ENCODE data around the gene NRXN3. TPM values are rescaled to one million over a fixed set of nuclear protein-coding genes. Genes with fewer than 3 reads are reported as not detected.

The NRXN3 gene
- total RNA-seq, 1 donor from 2014 or later = 1.6 TPM

GRCh38 chr14:78586681-78587080, 416.5 kb downstream of the NRXN3 start:
- no peak overlapping the region for H3K4me3 ChIP-seq (ENCODE audit: low read depth, low read length)
- no peak for TF ChIP-seq CTCF (IDR thresholded peaks at IDR 0.05; ENCODE audit: insufficient read depth, low read length, poor library complexity, severe bottlenecking)
- no peaks in the 10 kb centered on the region for H3K27me3 ChIP-seq (ENCODE audit: control insufficient read depth, insufficient read depth, low read length)
- DNase-seq (ENCODE audit: low read depth) = no peak
- no peaks in the 10 kb centered on the region for H3K36me3 ChIP-seq (ENCODE audit: control insufficient read depth, insufficient read depth, low read length)

- Histone ChIP-seq H3K27me3 (ENCODE audit: control insufficient read depth, insufficient read depth, low read length) (no peaks in the 10 kb centered on the region), H3K4me3 (ENCODE audit: low read depth, low read length) (no peak overlapping the region), H3K36me3 (ENCODE audit: control insufficient read depth, insufficient read depth, low read length) (no peaks in the 10 kb centered on the region)
- TF ChIP-seq CTCF (IDR thresholded peaks at IDR 0.05; ENCODE audit: insufficient read depth, low read length, poor library complexity, severe bottlenecking) = no peak
- no peak for DNase-seq (ENCODE audit: low read depth)
Measured at GRCh38 chr14:78588906-78589305, 418.7 kb downstream of the NRXN3 start.

GRCh38 chr14:78592616-78593219, 422.5 kb downstream of the NRXN3 start:
- no peak for DNase-seq (ENCODE audit: low read depth)
- Histone ChIP-seq H3K27me3 (ENCODE audit: control insufficient read depth, insufficient read depth, low read length) (no peaks in the 10 kb centered on the region), H3K36me3 (ENCODE audit: control insufficient read depth, insufficient read depth, low read length) (no peaks in the 10 kb centered on the region), H3K4me3 (ENCODE audit: low read depth, low read length) (no peak overlapping the region)
- no peak for TF ChIP-seq CTCF (IDR thresholded peaks at IDR 0.05; ENCODE audit: insufficient read depth, low read length, poor library complexity, severe bottlenecking)

GRCh38 chr14:78593949-78594348, 423.8 kb downstream of the NRXN3 start:
- TF ChIP-seq CTCF (IDR thresholded peaks at IDR 0.05; ENCODE audit: insufficient read depth, low read length, poor library complexity, severe bottlenecking) = no peak
- no peak overlapping the region for H3K4me3 ChIP-seq (ENCODE audit: low read depth, low read length)
- H3K36me3 ChIP-seq (ENCODE audit: control insufficient read depth, insufficient read depth, low read length) = no peaks in the 10 kb centered on the region
- no peaks in the 10 kb centered on the region for H3K27me3 ChIP-seq (ENCODE audit: control insufficient read depth, insufficient read depth, low read length)
- no peak for DNase-seq (ENCODE audit: low read depth)

- Histone ChIP-seq H3K4me3 (ENCODE audit: low read depth, low read length) (no peak overlapping the region), H3K27me3 (ENCODE audit: control insufficient read depth, insufficient read depth, low read length) (no peaks in the 10 kb centered on the region), H3K36me3 (ENCODE audit: control insufficient read depth, insufficient read depth, low read length) (no peaks in the 10 kb centered on the region)
- no peak for DNase-seq (ENCODE audit: low read depth)
- peak; percentile 24 for TF ChIP-seq CTCF (IDR thresholded peaks at IDR 0.05; ENCODE audit: insufficient read depth, low read length, poor library complexity, severe bottlenecking)
Measured at GRCh38 chr14:78595797-78596196, 425.6 kb downstream of the NRXN3 start.
